HEK293 (cell line): ENCODE measurements around the gene SIRPB2.

Experiments
- CTCF ChIA-PET: fragments of 350-600 bp; formaldehyde crosslinking; extraction: SDS; loops from one replicate; lab custom pipeline; 2021; ENCODE audit warnings: antibody characterized with exemption; lab: Yijun Ruan, JAX
- POLR2A ChIA-PET: fragments of 300-600 bp; formaldehyde crosslinking; extraction: SDS; loops from one replicate; lab custom pipeline; 2020; ENCODE audit warnings: antibody characterized with exemption, inconsistent platforms; lab: Yijun Ruan, JAX
- H3K27ac ChIP-seq: fragments of 200-500 bp; sonication (Bioruptor generic); 2 replicates; pipeline ENCODE4 v1.5.1; 2014; ENCODE audit warnings: low read depth, low read length, control low read depth, inconsistent platforms; ENCODE audit errors: extremely low read depth
- H3K36me3 ChIP-seq, 2 experiments: fragments of 200-500 bp in 1 of 2; sonication (Bioruptor generic) in 1 of 2; 1 replicate in 1 of 2; 2 replicates in 1 of 2; pipeline ENCODE4 v1.5.1; 2014 to 2017; ENCODE audit warnings: inconsistent platforms in 2 of 2, low read length in 2 of 2; ENCODE audit not compliant: control insufficient read depth in 2 of 2, insufficient read depth in 1 of 2
- H3K4me1 ChIP-seq: fragments of 200-500 bp; sonication (Bioruptor generic); 2 replicates; pipeline ENCODE4 v1.5.1; 2014; ENCODE audit warnings: mild to moderate bottlenecking, low read length, inconsistent platforms; ENCODE audit not compliant: control insufficient read depth, insufficient read depth
- H3K4me3 ChIP-seq: 2 replicates; pipeline ENCODE4 v1.5.1; 2011; ENCODE audit warnings: low read depth, mild to moderate bottlenecking, control low read depth, low read length, moderate library complexity
- H3K9me3 ChIP-seq: fragments of 200-500 bp; sonication (Bioruptor generic); 2 replicates; pipeline ENCODE4 v1.5.1; 2014; ENCODE audit warnings: low read depth, low read length, inconsistent platforms; ENCODE audit not compliant: control insufficient read depth, insufficient read depth
- AEBP2 ChIP-seq: fragments of 450-650 bp; formaldehyde crosslinking; IDR thresholded peaks from 2 replicates; pipeline ENCODE4 v1.5.1; 2016; ENCODE audit warnings: missing biosample characterization, missing genetic modification characterization, borderline replicate concordance
- HOXA7 ChIP-seq: sonication (generic); formaldehyde crosslinking; IDR thresholded peaks from 2 replicates; pipeline ENCODE4 v1.8.1; 2022; ENCODE audit warnings: missing genetic modification reagents, borderline replicate concordance
- MYNN ChIP-seq: fragments of 450-650 bp; formaldehyde crosslinking; IDR thresholded peaks from 2 replicates; pipeline ENCODE4 v1.5.1; 2016; ENCODE audit warnings: missing biosample characterization, missing genetic modification characterization, borderline replicate concordance
- OVOL3 ChIP-seq: fragments of 450-650 bp; formaldehyde crosslinking; IDR thresholded peaks from 2 replicates; pipeline ENCODE4 v1.5.1; 2016; ENCODE audit warnings: missing biosample characterization, missing genetic modification characterization
- REPIN1 ChIP-seq: fragments of 450-650 bp; formaldehyde crosslinking; IDR thresholded peaks from 2 replicates; pipeline ENCODE4 v1.5.1; 2017; ENCODE audit warnings: missing biosample characterization, missing genetic modification characterization, low read depth
- SCRT2 ChIP-seq: fragments of 450-650 bp; formaldehyde crosslinking; IDR thresholded peaks from 2 replicates; pipeline ENCODE4 v1.5.1; 2016; ENCODE audit warnings: missing biosample characterization, missing genetic modification characterization
- SP7 ChIP-seq: fragments of 450-650 bp; formaldehyde crosslinking; IDR thresholded peaks from 2 replicates; pipeline ENCODE4 v1.5.1; 2016; ENCODE audit warnings: missing biosample characterization, missing genetic modification characterization
- ZNF174 ChIP-seq: fragments of 450-650 bp; formaldehyde crosslinking; IDR thresholded peaks from 2 replicates; pipeline ENCODE4 v1.5.0; 2017; ENCODE audit warnings: missing biosample characterization, mild to moderate bottlenecking, missing genetic modification characterization
- ZNF2 ChIP-seq: fragments of 450-650 bp; formaldehyde crosslinking; IDR thresholded peaks from 2 replicates; pipeline ENCODE4 v1.5.1; 2016; ENCODE audit warnings: missing biosample characterization, missing genetic modification characterization
- ZNF239 ChIP-seq: fragments of 450-650 bp; formaldehyde crosslinking; IDR thresholded peaks from 2 replicates; pipeline ENCODE4 v1.5.1; 2016; ENCODE audit warnings: missing biosample characterization, missing genetic modification characterization
- ZNF280C ChIP-seq: fragments of 450-650 bp; formaldehyde crosslinking; IDR thresholded peaks from 2 replicates; pipeline ENCODE4 v1.5.1; 2016; ENCODE audit warnings: missing biosample characterization, missing genetic modification characterization
- ZNF391 ChIP-seq: fragments of 450-650 bp; formaldehyde crosslinking; IDR thresholded peaks from 2 replicates; pipeline ENCODE4 v1.5.1; 2016; ENCODE audit warnings: low read depth, missing biosample characterization, missing genetic modification characterization, borderline replicate concordance
- ZNF529 ChIP-seq: fragments of 450-650 bp; formaldehyde crosslinking; IDR thresholded peaks from 2 replicates; pipeline ENCODE4 v1.5.1; 2017; ENCODE audit warnings: missing genetic modification characterization, missing biosample characterization; ENCODE audit not compliant: insufficient replicate concordance
- ZNF549 ChIP-seq: fragments of 450-650 bp; IDR thresholded peaks from 2 replicates; pipeline ENCODE4 v1.5.1; 2018; ENCODE audit warnings: missing biosample characterization, missing genetic modification characterization, mild to moderate bottlenecking, inconsistent platforms, moderate library complexity
- ZNF561 ChIP-seq: fragments of 450-650 bp; IDR thresholded peaks from 2 replicates; pipeline ENCODE4 v1.5.1; 2018; ENCODE audit warnings: missing biosample characterization, missing genetic modification characterization, borderline replicate concordance
- ZNF629 ChIP-seq: fragments of 450-650 bp; formaldehyde crosslinking; IDR thresholded peaks from 2 replicates; pipeline ENCODE4 v1.5.1; 2017; ENCODE audit warnings: missing biosample characterization, missing genetic modification characterization

The SIRPB2 gene

GRCh38 chr20:1448081-1448620, 43.1 kb downstream of the SIRPB2 start:
- Histone ChIP-seq H3K36me3 (peaks cover 65 to 98% of the 10 kb centered on the region in 2 experiments), H3K9me3 (no peaks in the 10 kb centered on the region), H3K27ac (no peak overlapping the region), H3K4me3 (no peak overlapping the region), H3K4me1 (no peaks in the 10 kb centered on the region)
- ChIA-PET CTCF (interaction anchor here (0.9 to 3.2 kb wide), 6 partner anchors 10 to 135 kb away, joined by 3 to 29 read pairs (median 9); partner anchors contain the start of gene NSFL1C), POLR2A (interaction anchor here (1.0 kb wide), 1 partner anchor 182 kb away, joined by 3 read pairs; the partner anchor contains the start of gene SNPH)
- TF ChIP-seq ZNF280C (tag by site-specific recombination): no peak
- no peak for TF ChIP-seq HOXA7 (CRISPR knock-in tag)
- TF ChIP-seq ZNF174 (tag by site-specific recombination): no peak
- no peak for TF ChIP-seq SCRT2 (tag by site-specific recombination)
- no peak for TF ChIP-seq ZNF561

GRCh38 chr20:1446536-1446935, 44.7 kb downstream of the SIRPB2 start:
- POLR2A ChIA-PET: no interaction called here

GRCh38 chr20:1443085-1443484, 48.1 kb downstream of the SIRPB2 start:
- no peaks in the 10 kb centered on the region for H3K4me1 ChIP-seq
- TF ChIP-seq REPIN1: no peak
- TF ChIP-seq ZNF239 (tag by site-specific recombination): no peak
- no peak for TF ChIP-seq ZNF529 (tag by site-specific recombination)
- TF ChIP-seq ZNF2 (tag by site-specific recombination): no peak
- no peaks in the 10 kb centered on the region for H3K9me3 ChIP-seq
- H3K27ac ChIP-seq: no peak overlapping the region
- H3K4me3 ChIP-seq: no peak overlapping the region
- H3K36me3 ChIP-seq: peaks cover 38 to 74% of the 10 kb centered on the region in 2 experiments
- POLR2A ChIA-PET: interaction anchor here (0.6 kb wide), 1 partner anchor 872 kb away, joined by 3 read pairs; no protein-coding TSS in a partner anchor
- CTCF ChIA-PET: interaction anchor here (1.4 to 1.7 kb wide), 2 partner anchors 61 to 130 kb away, joined by 5 to 7 read pairs; no protein-coding TSS in a partner anchor

More at GRCh38 chr20:1446536-1446935, 44.7 kb downstream of the SIRPB2 start:
- TF ChIP-seq AEBP2 (tag by site-specific recombination) (no peak), OVOL3 (tag by site-specific recombination) (no peak), ZNF549 (no peak), SP7 (tag by site-specific recombination) (peak; percentile 27; the same call in 1 of the 2 replicates), ZNF629 (tag by site-specific recombination) (no peak), ZNF391 (no peak), MYNN (tag by site-specific recombination) (no peak)
- Histone ChIP-seq H3K27ac (no peak overlapping the region), H3K36me3 (peaks cover 53 to 98% of the 10 kb centered on the region in 2 experiments), H3K9me3 (no peaks in the 10 kb centered on the region), H3K4me3 (no peak overlapping the region), H3K4me1 (no peaks in the 10 kb centered on the region)
- CTCF ChIA-PET: interaction anchor here (1.8 to 3.0 kb wide), 2 partner anchors 8 to 10 kb away, joined by 11 to 29 read pairs; no protein-coding TSS in a partner anchor
